Stimulated activated CD8-positive, alpha-beta memory T cell treated with anti-CD3 and anti-CD28 coated beads, Interleukin-15, amount 100 ng/mL, for 4 hours (primary cell): Measurements from ENCODE around the gene GDPGP1.

Experiments used
- DNase-seq, 2 donors: peaks; one replicate each; pipeline ENCODE4 v3.0.0-alpha.2; 2020; ENCODE audit warnings: low read depth in 2 of 2

The GDPGP1 gene

DNA sequence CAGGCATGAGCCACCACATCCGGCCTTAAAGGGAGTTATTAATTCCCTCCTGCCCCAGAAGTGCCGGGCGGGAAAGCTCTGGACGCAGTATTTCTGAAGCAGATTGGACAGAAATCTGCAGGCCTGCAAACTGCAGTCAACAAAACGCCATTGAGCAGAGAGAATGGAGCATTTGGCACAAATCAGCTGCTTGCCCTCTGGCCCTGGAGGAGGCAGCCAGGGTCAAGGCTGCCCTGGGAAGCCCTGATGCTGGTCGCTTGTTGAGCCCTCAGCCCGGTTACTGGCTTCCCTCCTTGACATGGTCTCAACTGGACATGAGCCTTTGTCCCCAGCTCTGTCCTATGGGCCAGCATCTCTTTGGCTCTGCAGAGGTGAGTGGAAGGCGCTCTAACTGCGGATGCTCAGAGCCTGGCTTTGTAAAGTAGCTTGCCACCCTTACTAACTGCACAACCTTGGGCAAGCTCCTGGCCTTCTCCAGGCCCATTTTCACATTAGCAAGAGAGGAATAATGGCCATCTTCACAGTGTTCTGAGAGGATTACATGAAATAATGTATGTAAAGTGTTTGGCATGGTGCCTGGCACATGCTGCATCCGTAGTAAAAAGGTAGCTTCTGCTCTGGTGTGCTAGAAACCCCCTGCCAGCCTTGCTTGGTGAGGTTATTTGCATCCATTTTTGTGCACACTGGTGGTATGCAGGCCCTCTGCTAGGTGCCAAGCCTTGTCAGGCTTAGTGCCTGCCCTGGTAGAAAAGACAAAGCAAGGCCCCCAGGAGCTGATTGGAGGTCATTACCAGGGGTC is 28.8 kb upstream of the GDPGP1 start:
- DNase-seq = no peak

DNA sequence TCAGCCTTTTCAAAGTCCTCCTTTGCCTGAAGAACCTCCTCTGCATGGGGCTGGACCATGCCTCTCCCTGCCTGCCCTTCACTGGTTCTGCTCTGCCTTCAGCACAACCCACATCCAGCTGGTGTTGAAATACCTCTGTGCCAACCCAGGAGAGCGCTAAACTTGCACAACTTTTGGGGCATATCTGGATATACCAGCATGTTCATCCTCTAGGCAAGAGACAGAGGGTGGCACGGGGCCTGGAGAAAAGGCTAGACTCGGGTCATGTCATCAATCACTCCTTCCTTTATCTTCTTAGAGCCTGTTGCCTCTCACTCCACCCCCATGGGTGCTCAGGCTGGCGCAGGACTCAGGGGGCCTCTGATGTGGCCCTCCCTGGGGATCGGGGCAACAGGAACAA is 28.1 kb upstream of the GDPGP1 start:
- DNase-seq = no peak

DNA sequence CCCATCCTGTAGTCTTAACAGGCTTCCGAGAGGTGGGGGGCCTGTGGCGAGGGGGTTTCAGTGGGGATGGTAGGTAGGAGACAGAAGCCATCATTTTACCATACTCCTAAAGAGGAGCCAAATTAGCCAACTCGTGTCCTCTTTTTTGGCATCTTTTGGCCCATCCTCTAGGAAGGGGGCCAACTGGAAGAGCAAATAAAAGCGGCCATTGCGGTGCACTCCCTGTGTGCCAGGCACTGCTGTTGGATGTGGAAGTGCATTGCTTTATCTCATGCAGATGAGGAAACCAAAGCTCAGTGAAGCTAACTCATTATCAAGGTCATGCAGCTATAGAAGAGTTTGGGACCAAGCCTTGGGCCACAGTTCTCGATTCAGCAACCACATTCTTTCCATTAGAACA is 26.8 kb upstream of the GDPGP1 start:
- no peak for DNase-seq

DNA sequence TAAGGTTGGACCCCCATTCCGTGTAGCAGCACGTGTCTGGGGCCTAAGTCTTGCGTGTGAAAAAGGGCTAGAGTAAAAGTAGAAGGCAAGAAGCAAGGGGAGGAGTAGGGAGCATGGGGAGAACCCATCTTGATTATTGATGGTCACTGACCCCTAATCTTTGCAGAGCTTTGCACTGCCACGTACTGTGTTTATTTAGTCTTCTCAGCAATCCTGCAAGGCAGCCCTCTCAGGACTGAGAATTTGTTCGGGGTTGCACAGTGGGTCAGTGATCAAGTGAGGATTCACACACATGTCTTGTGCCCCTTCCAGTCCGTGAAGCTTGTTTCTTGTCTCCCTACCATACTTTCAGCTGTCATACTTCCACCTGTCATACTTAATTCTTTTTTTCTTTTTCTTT is 25.7 kb upstream of the GDPGP1 start:
- DNase-seq = no peak

DNA sequence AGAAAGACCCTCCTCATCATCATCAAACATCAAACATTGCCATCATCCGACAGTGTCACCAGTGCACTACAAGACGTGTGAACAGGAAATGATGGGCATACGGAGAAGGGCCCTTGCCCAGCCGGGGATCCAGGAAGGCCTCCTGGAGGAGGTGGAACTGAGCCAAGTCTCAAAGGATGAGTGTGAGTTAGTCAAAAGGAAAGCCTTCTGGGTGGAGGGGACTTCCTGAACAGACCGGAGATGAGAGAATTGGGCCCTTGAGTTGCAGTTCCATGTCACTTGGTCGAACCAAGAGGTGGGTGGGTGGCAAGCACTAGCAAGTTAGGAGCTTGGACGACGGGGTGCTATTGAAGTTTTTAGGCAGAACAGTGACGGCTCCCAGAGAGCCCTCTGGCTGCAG is 24.4 kb upstream of the GDPGP1 start:
- DNase-seq = no peak

DNA sequence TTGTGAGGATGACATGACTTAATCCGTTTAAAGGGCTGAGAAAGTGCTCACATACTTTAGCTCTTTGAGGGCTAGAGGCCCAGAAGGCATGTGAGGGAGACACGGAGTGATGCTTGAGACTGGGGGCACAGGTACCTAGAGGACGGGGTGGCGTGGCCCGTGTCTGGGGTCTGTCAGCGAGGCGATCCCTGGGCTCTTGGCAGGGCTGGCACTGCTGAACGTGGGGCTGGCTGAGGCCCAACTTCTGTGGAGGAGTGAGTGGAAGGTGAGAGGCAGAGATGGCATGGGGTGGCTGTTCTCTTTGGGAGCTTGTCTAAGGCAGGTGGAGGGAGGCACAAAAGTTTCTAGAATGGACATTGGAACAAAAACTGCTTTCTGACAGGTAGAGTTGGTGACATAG is 23.4 kb upstream of the GDPGP1 start:
- DNase-seq = no peak

DNA sequence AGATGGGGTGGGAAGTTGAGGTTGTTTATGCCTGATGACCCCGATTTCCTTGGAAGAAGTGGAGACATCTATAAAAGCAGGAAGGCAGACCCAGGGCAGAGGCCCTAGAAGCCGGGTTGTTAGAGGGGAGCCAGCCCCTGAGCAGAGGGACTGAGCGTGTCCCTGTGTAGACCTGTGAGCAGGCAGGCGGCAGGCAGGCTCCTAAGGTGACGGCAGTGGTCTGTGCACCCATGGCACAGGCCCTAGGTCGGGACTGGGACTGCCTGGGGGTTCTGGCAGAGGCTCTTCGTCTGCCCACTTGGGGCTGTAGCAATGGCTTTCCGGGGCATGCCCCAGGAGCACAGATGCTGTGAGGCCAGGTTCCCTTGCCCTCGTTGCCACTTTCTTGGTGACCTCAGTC is 23.0 kb upstream of the GDPGP1 start:
- DNase-seq = no peak

DNA sequence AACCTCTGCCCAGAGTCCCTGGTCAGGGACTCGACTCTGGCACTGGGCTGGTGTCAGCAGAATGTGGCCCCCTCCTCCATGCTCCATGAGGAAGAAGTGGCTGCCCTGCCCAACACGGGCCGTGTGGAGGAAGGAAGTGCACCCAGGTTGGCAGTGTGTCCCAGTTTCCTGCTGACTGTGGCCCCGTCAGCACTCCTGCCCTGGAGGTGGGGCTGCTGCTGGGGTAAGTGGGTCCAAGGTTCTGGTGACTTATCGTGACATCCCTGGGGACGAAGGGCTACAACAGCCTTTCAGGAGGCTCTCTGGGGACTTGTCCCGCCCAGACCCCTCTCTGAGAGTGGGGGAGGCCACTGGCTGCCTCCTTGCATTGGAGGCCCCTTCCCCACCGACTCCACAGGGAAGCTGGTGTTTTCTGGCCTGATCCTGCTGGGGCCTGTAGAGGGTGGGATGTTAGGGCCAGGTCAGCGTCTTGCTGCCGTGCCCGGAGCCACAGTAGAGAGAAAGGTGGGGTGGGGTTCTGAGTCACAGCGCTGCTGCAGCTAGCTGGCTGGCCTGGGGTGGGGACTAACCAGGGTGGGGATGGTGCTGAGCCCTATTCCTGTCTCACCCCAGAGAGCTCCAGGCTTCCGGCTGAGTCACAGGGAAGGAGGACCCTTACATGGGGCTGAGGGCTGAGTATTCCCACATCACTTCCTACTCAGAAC is 22.4 kb upstream of the GDPGP1 start:
- no peak for DNase-seq

DNA sequence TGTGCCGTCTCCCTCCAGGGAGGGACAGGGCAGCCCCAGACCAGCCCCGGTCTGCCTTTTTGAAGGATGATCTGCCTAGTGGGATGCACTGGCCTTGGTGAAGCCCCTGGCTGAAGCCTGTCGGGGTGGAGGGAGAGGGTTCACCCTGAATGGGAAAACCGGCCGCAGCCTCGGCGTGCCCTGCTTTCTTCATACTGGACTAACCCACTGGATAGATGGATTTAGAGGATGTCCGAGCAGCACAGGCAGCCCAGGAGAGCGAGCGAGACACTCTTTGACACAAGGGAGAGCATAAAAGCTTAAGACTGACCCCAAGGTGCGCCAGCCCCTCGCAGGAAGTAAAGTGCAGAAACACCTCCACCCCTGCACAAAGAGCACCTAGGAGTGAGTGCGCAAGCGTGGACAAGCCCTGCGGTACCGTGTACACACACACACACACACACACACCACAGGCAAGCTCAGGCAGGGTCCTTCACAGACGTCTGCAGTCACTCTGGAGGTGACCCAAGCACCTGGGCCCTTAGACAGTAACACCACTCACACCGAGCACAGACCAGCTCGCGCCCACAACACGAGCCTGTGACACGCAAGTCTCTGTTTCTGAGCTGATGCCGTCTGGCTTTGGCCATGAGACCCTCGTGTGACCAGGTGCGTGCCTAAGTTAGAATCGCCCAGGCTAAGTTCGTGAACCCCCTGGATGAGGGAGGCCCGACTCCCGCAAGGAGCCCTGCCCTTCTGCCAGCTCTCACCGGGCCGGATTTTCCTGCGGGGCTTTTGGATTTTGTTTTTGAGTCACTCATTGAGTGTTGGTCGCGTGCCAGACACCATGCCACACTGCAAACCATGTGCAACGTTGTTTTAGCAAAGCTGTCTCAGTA is 21.5 kb upstream of the GDPGP1 start:
- no peak for DNase-seq

DNA sequence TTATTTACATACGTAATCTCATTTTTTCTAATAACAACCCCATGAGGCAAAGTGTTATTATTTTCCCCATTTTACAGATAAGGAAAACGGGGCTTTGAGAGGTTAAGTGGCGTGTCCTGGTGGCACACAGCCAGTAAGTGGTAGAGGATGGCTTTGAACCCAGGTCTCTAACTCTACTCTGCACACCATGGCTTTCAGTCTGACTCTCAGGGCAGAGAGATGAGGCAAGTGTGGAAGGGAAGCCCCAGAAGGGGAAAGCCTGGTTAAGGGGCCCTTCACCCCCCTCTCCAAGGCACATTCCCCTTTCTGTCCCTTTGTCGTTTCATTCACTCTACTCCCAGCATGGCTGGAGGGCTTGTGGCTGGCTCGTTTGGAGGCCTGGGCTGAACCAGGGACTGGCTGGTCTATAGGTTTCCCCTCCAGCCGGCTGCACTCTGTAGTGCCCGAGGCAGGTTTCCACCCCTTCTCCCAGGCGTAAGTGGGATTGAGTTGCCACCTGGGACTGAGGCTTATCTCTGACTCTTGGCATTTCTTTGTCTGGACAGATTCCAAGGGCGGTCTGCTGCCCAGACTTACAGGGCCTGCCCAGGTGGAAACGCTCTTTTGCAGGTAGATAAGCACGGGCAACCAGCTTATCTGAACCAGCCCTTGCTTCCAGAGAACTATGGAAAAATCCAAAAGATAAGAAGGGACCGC is 20.7 kb upstream of the GDPGP1 start:
- no peak for DNase-seq

DNA sequence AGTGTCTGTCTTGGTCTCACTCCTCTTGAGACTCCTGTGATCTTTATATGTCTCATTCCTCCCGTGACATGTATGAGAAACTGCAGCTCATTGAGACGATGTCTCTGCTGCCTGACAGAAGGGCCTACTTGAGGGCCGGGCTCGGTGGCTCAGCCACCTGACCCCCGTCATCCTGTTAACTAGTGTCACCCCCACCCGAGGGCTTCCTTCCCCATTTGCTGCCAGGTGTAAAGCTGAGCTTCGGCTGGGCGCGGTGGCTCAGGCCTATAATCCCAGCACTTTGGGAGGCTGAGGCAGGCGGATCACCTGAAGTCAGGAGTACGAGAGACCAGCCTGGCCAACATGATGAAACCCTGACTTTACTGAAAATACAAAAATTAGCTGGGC is 20.2 kb upstream of the GDPGP1 start:
- no peak for DNase-seq

DNA sequence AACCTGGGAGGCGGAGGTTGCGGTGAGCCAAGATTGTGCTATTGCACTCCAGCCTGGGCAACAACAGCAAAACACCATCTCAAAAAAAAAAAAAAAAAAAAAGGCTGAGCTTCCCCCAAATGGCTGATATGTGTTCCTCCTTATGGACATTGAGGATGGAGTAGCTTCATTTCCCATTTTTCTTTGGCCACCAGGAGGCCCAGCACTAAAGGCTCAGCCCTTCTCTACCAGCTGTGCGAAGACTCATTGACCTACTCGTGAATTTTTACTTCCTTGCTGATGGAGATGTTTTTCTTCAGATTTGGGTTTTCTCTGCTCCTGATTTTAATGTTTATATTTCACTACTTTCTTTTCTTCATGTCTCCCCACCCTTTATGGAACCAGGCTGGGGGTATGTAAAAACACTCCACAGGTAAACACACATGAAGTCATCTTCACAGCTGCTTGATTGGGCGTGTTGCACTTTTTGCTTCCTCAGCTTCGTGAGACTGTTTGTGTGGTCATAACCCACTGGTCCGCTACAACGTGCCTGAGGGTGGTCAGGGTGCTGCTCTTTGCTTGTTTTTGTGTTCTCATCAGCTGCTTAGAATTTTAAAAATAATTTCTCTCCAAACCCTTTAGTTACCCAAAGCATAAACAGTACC is 19.3 kb upstream of the GDPGP1 start:
- DNase-seq = no peak

DNA sequence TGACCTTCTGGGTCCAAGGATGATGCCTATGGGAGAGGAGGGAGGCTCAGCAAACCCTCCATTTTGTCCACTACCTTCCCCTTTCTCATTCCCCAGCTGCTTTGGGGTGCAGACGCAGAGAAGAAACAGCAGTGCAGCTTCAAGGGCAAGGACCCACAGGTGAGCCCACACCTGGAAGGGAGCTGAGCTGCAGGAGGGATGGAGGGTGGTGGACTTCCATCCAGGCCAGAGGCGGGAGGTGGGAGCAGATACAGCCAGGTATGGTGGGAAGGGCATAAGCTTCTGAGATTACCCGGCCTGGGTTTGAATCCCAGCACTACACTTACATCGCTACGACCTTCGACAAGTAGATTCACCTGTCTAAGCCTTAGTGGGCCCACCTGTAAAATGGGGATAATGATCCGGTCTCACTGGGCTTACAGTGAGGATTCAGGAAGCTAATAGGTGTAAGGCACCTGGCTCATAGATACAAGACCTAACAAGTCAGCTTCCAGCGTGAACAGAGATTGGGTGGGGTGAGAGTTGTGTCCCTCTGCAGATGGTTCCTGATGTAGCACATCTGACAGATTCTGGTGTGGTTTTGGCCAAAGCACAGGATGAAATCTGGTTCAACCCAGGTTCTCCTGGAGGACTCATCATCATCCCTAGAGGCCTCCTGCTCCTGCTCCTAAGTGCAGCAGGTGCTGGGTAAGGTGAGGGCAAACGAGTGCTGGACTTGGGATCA is 16.2 kb upstream of the GDPGP1 start:
- no peak for DNase-seq

DNA sequence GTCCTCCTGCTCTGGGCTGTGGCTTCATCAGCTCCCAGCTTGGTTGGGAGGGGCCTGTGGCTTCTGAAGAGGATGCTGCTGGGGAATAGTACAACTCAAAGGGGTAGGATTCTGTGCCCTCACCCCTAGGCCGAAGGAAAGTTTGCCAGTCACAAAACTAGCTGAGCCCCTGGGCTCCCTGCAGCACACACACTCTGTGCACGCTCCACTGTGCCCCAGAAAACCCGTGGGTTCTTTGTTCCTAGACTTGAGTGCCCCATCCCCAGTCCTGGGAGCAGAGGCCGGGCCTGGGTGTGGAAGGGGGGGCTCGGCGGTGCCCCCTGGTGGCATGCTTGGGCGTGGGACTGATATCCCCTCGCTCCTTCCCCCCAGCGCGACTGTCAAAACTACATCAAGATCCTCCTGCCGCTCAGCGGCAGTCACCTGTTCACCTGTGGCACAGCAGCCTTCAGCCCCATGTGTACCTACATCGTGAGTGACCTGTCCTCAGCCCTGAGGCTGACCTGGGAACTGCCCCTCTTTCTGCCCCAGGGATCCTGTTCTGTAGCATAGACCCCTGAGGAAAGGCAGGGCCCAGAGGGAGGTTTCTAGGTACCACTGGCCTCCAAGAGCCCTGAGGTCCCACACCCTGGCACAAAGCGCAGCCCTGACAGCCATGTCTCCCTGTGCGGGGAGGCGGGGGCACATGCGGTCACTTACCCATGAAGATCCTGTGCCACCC is 14.4 kb upstream of the GDPGP1 start:
- DNase-seq = no peak

DNA sequence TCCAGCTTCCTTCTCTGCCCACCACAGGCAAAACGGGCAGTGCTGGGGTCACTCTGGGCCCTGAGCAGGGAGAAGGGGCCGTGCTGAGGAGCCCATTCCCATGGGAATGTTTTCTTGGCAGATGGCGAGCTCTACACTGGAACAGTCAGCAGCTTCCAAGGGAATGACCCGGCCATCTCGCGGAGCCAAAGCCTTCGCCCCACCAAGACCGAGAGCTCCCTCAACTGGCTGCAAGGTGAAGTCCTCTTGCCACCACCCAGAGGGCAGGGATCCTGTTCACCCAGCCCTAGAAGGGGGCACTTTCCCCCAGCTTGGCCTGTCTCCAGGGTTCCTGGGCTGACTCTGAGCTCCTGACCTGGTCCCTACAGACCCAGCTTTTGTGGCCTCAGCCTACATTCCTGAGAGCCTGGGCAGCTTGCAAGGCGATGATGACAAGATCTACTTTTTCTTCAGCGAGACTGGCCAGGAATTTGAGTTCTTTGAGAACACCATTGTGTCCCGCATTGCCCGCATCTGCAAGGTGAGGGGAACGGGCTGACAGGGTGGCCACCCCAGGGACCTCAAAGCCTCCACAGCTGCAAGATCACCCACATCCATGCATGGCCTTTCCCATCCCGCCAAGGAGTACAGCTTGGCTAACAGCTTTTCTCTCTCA is 12.6 kb upstream of the GDPGP1 start:
- no peak for DNase-seq

DNA sequence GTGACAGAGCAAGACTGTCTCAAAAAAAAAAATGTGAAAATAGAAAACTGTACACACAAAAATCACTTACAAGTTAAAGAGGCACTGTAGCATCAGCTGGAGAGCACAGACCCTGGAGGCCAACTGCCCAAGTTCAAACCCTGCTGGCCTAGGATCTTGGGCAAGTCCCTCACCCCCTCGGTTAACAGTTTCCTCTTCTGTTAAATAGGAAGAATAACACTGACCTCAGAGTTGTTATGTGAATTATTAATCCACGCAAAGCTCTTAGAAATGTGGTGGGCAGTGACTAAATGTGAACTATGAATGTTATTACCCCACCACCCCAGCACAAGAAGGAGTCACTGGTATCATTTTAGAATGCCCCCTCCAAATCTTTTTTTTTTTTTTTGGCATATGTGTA is 11.5 kb upstream of the GDPGP1 start:
- DNase-seq = no peak

DNA sequence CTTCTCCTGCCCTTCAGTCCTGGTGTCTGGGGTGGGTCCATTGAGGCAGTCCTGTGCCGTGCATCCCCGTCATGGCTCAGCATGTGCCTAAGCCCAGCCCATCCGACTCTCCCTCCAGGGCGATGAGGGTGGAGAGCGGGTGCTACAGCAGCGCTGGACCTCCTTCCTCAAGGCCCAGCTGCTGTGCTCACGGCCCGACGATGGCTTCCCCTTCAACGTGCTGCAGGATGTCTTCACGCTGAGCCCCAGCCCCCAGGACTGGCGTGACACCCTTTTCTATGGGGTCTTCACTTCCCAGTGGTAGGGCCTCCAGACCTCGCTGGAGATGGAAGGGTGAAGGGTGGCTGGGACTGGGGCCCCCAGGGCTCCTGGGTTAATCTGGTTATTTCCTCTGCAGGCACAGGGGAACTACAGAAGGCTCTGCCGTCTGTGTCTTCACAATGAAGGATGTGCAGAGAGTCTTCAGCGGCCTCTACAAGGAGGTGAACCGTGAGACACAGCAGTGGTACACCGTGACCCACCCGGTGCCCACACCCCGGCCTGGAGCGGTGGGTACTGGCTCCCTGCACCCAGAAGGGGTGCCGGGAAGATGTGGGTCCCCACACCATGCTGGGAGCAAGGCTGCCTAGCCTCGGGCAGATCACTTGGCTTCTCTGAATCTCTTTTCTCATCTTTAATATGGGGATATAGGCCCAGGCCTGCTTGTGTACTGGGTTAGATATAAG is 10.4 kb upstream of the GDPGP1 start:
- DNase-seq = no peak

DNA sequence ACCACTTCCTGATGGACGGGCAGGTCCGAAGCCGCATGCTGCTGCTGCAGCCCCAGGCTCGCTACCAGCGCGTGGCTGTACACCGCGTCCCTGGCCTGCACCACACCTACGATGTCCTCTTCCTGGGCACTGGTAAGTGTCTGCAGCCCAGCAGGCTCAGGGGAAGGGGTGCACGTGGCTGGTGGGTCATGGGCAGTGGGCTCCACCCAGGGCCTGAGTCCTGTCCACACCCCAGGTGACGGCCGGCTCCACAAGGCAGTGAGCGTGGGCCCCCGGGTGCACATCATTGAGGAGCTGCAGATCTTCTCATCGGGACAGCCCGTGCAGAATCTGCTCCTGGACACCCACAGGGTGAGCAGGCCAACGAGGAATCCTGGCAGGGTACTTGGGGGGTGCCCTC is 9.0 kb upstream of the GDPGP1 start:
- no peak for DNase-seq
